NAMALWA (cell line): Measurements from ENCODE around the gene SUN1.
A peak's percentile ranks its signal among the peaks of the same experiment; 100 is the strongest.
"Not testable (repeated sequence)": the region's sequence is repeated elsewhere in the genome, so short reads cannot be mapped to it uniquely, and the experiment has no call there.

Experiments
- DNase-seq: peaks from one replicate; pipeline ENCODE4 v3.0.0-alpha.2; 2015; ENCODE audit warnings: low spot score

SUN1 gene

DNA sequence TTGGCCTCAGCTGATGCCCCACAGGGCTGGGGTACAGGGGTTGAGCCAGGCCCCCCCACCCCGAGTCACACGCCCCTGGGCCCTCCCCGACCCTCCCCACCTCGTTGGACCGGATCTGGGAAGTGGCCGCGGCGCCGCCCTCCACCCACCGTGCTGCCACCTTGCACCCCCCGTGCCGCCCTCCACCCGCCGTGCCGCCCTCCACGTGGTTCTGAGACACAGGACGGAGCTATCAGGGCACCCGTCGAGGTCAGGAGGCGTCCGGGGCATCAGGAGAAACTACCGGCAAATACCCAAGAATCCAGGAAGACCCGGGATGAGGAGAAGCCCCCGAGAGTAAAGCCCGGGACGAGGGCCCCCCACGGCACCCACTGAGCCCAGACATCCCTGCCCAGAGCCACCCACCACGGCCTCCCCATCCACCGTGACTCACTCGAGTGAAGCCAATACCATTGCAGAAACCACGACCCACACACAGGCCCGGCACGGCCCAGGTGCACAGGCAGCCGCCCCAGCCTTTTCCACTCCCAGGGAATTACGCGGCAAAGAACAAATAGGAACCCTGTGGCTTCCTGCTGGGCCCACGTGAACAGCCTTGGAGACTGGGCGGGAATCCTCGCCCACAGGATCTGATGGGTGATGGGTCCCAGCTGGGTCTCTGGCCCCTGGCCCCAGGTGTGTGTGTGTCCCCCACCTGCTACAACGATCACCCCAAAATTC is 88.2 kb downstream of the SUN1 start:
- DNase-seq: no peak

GRCh38 chr7:921071-921461 is 88.8 kb downstream of the SUN1 start:
- no peak for DNase-seq

- no peak for DNase-seq
These were observed 89.5 kb downstream of the SUN1 start for GRCh38 chr7:921581-922333.

- no peak for DNase-seq
These were observed 90.2 kb downstream of the SUN1 start for GRCh38 chr7:922334-923107.

GRCh38 chr7:923108-924041 is 91.1 kb downstream of the SUN1 start:
- peak; percentile 89 for DNase-seq

DNA sequence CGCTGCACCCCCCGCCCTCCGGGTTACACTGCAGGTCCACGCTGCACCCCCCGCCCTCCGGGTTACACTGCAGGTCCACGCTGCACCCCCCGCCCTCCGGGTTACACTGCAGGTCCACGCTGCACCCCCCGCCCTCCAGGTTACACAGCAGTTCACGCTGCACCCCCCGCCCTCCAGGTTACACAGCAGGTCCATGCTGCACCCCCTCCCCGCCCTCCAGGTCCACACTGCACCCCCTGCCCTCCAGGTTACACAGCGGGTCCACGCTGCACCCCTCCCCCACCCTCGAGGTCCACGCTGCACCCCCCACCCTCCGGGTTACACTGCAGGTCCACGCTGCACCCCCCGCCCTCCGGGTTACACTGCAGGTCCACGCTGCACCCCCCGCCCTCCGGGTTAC is 91.8 kb downstream of the SUN1 start:
- not testable (repeated sequence) for DNase-seq
